Activated naive CD4-positive, alpha-beta T cell treated with anti-CD3 and anti-CD28 coated beads, Interleukin-2, amount 10 ng/mL, durations not matched to agents 7 days and 5 days (primary cell): ENCODE results near the gene POLR2F.
"Not testable (repeated sequence)": the region's sequence is repeated elsewhere in the genome, so short reads cannot be mapped to it uniquely, and the experiment has no call there.

Source experiments
- CTCF ChIA-PET: fragments of 350-600 bp; sonication (Branson Sonifier 250); formaldehyde crosslinking; loops from one replicate; lab custom pipeline; 2021; ENCODE audit warnings: antibody characterized with exemption; lab: Charles Lee
- DNase-seq: peaks from one replicate; pipeline ENCODE4 v3.0.0-alpha.2; 2020
- H3K27ac Mint-ChIP-seq: one replicate; pipeline ENCODE4 v1.8.0; 2021; ENCODE audit warnings: mild to moderate bottlenecking, moderate library complexity, mixed read lengths
- H3K27me3 Mint-ChIP-seq: one replicate; pipeline ENCODE4 v1.8.0; 2021; ENCODE audit warnings: mild to moderate bottlenecking, mixed read lengths
- H3K36me3 Mint-ChIP-seq: one replicate; pipeline ENCODE4 v1.8.0; 2021; ENCODE audit warnings: mixed read lengths
- H3K4me1 Mint-ChIP-seq: one replicate; pipeline ENCODE4 v1.8.0; 2021; ENCODE audit warnings: mixed read lengths
- H3K4me3 Mint-ChIP-seq: one replicate; pipeline ENCODE4 v1.8.0; 2021; ENCODE audit warnings: mild to moderate bottlenecking, moderate library complexity, mixed read lengths
- H3K9me3 Mint-ChIP-seq: one replicate; pipeline ENCODE4 v1.8.0; 2021; ENCODE audit warnings: mixed read lengths

The POLR2F gene

GRCh38 chr22:37972527-37972926, 19.0 kb downstream of the POLR2F start:
- H3K36me3 Mint-ChIP-seq = peaks cover 5% of the 10 kb centered on the region
- H3K27me3 Mint-ChIP-seq = no peaks in the 10 kb centered on the region
- no peaks in the 10 kb centered on the region for H3K4me1 Mint-ChIP-seq
- peak overlapping the region; percentile 35 for H3K27ac Mint-ChIP-seq
- H3K9me3 Mint-ChIP-seq = no peaks in the 10 kb centered on the region
- H3K4me3 Mint-ChIP-seq = no peak overlapping the region
- no peak for DNase-seq
- CTCF ChIA-PET = interaction anchor here (1.1 kb wide), 1 partner anchor 38 kb away, joined by 4 read pairs; no protein-coding TSS in a partner anchor

DNA sequence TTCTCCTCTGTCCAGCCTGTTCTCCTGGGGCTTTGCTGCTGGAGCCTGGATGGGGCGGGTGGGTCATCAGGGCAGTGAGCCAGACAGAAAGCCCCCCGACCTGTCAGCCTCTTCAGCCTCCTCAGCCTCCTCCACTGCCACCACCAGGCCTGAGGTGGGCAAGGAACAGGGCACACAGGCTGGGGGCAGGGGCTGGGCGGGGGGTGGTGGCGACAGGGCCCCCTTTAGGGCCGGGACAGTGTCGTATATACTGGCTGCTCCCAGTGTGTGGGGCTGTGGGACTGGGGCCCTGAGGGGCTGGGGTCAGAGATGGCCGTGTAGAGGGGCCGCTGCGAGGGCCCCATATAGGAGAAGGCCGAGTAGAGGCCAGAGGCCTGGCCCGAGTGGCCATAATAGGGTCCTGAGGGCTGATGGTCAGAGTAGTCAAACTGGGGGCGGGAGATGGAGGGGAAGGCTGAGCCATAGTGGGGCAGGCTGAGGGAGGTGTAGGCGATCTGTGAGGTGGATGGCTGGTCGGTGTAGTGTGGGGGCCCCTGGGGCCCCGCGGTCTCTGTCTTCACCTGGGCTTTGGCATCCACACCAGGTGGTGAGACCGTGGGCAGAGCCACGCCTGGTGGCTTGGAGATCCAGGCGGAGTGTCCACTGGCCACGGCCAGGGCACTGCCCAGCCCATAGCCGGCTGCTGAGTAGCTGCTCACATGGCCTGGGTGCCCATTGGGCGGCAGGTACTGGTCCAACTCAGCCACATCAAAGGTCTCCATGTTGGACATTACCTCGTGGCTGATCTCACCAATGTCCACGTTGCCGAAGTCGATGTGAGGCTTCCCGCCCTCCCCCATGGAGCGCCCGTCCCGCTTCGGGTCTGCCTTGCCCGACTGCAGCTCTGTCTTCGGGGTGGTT, 20.0 kb downstream of the POLR2F start:
- DNase-seq = no peak
- Mint-ChIP-seq H3K4me1 (no peaks in the 10 kb centered on the region), H3K27me3 (no peaks in the 10 kb centered on the region), H3K9me3 (no peaks in the 10 kb centered on the region), H3K4me3 (no peak overlapping the region), H3K27ac (no peak overlapping the region), H3K36me3 (peaks cover 5% of the 10 kb centered on the region)
- CTCF ChIA-PET = interaction anchor here (0.7 kb wide), 1 partner anchor 120 kb away, joined by 3 read pairs; no protein-coding TSS in a partner anchor

- H3K27me3 Mint-ChIP-seq = no peaks in the 10 kb centered on the region
- CTCF ChIA-PET = no interaction called here
- no peaks in the 10 kb centered on the region for H3K36me3 Mint-ChIP-seq
- H3K4me3 Mint-ChIP-seq = no peak overlapping the region
- H3K27ac Mint-ChIP-seq = no peak overlapping the region
- DNase-seq = no peak
- no peaks in the 10 kb centered on the region for H3K9me3 Mint-ChIP-seq
- no peaks in the 10 kb centered on the region for H3K4me1 Mint-ChIP-seq
Measured at GRCh38 chr22:37975153-37975552, 21.7 kb downstream of the POLR2F start.

DNA sequence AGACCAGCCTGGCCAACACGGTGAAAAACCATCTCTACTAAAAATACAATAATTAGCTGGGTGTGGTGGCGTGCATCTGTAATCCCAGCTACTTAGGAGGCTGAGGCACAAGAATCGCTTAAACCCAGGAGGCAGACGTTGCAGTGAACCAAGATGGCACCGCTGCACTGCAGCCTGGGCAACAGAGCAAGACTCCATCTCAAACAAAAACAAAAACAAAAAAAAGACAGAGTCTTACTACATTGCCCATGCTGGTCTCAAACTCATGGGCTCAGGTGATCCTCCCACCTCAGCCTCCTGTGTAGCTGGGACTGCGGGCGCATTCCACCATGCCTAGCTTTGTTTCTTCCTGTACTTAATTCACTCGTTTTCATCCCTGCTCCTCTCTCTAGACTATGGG, 22.5 kb downstream of the POLR2F start:
- DNase-seq, H3K27me3 Mint-ChIP-seq, CTCF ChIA-PET, H3K36me3 Mint-ChIP-seq, H3K9me3 Mint-ChIP-seq, H3K4me1 Mint-ChIP-seq, H3K4me3 Mint-ChIP-seq, H3K27ac Mint-ChIP-seq: not testable (repeated sequence)

DNA sequence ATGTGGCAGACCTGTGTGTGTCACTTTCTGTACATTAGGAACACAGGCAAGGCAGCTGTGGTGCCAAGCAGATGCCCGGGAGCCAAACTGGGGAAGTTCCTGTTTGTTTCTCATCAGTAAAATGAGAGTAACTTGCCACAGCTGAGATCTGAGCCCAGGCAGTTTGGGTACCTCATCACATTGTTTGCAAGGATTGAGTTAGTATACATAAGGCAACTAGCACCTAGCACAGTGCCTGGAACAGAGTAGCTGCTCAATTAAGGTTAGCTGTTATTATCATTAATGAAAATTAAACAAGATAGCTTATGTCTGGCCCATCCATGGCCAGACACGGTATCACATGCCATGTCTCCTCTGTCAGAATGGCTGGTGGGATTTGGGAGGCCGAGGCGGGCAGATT, 23.0 kb downstream of the POLR2F start:
- Mint-ChIP-seq H3K9me3 (no peaks in the 10 kb centered on the region), H3K4me3 (no peak overlapping the region), H3K36me3 (no peaks in the 10 kb centered on the region), H3K27me3 (no peaks in the 10 kb centered on the region), H3K27ac (no peak overlapping the region), H3K4me1 (no peaks in the 10 kb centered on the region)
- CTCF ChIA-PET = interaction anchor here (1.0 kb wide), 1 partner anchor 159 kb away, joined by 3 read pairs; no protein-coding TSS in a partner anchor
- no peak for DNase-seq

- CTCF ChIA-PET = no interaction called here
- no peak for DNase-seq
- Mint-ChIP-seq H3K27me3 (no peaks in the 10 kb centered on the region), H3K36me3 (no peaks in the 10 kb centered on the region), H3K4me3 (no peak overlapping the region), H3K4me1 (no peaks in the 10 kb centered on the region), H3K9me3 (no peaks in the 10 kb centered on the region), H3K27ac (no peak overlapping the region)
Measured at GRCh38 chr22:37979782-37980181, 26.3 kb downstream of the POLR2F start.

- no peaks in the 10 kb centered on the region for H3K4me1 Mint-ChIP-seq
- no peak for DNase-seq
- no peaks in the 10 kb centered on the region for H3K27me3 Mint-ChIP-seq
- H3K36me3 Mint-ChIP-seq = no peaks in the 10 kb centered on the region
- no peaks in the 10 kb centered on the region for H3K9me3 Mint-ChIP-seq
- H3K27ac Mint-ChIP-seq = no peak overlapping the region
- CTCF ChIA-PET = no interaction called here
- no peak overlapping the region for H3K4me3 Mint-ChIP-seq
Measured at GRCh38 chr22:37981282-37982011, 27.9 kb downstream of the POLR2F start.

DNA sequence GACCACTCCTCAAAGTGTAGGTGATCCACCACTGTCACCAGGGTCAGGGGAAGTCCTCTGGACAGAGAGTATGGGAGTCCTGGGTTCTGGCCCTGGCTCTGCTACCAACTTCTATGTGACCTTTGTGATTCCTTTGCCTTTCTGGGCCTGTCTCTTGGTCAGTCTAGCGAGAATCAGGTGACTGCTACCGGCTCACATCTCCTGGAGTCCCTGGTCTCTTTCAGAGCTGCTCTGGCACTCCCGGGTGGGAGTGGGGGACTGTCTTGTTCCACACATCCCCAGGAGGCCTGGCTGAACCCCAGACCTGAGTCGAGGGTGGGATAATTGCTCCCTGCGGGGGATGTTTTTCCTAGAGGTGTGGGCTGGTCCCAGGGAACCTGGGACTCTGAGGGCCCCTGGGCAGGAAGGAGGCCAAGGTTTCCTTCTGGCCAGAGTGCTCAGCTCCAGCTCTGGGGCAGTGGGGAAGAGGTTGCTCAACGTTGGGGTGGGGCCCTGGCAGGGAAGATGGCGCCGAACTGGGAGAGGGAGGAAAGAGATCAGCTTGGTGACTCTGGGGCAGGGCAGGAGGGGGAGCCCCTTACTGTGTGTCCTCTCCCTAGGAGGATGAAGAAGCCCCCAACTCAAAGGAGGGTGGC, 28.8 kb downstream of the POLR2F start:
- CTCF ChIA-PET = no interaction called here

GRCh38 chr22:37982938-37983859, 29.7 kb downstream of the POLR2F start:
- H3K4me3 Mint-ChIP-seq = no peak overlapping the region
- CTCF ChIA-PET = no interaction called here

More for the DNA sequence above, 28.8 kb downstream of the POLR2F start:
- H3K27ac Mint-ChIP-seq = no peak overlapping the region
- DNase-seq = no peak
- no peaks in the 10 kb centered on the region for H3K27me3 Mint-ChIP-seq
- H3K36me3 Mint-ChIP-seq = no peaks in the 10 kb centered on the region
- H3K4me3 Mint-ChIP-seq = no peak overlapping the region
- no peaks in the 10 kb centered on the region for H3K4me1 Mint-ChIP-seq
- no peaks in the 10 kb centered on the region for H3K9me3 Mint-ChIP-seq

GRCh38 chr22:37983860-37984791, 30.6 kb downstream of the POLR2F start, which contains the start of gene SOX10:
Gene SOX10, minus strand, starts transcription at chr22:37984555. Its CDS starts 771 bp downstream, at chr22:37983784.
- no peak within 1 kb of the TSS for H3K27ac Mint-ChIP-seq
- no peak within 1 kb of the TSS for H3K4me3 Mint-ChIP-seq
- CTCF ChIA-PET = no interaction called here
- no peaks in the 10 kb centered on the region for H3K36me3 Mint-ChIP-seq
- no peaks in the 10 kb centered on the region for H3K4me1 Mint-ChIP-seq
- H3K27me3 Mint-ChIP-seq = no peaks in the 10 kb centered on the region
- H3K9me3 Mint-ChIP-seq = no peaks in the 10 kb centered on the region
- no peak for DNase-seq

More at GRCh38 chr22:37982938-37983859, 29.7 kb downstream of the POLR2F start:
- Mint-ChIP-seq H3K4me1 (no peaks in the 10 kb centered on the region), H3K36me3 (no peaks in the 10 kb centered on the region), H3K27me3 (no peaks in the 10 kb centered on the region), H3K27ac (no peak overlapping the region), H3K9me3 (no peaks in the 10 kb centered on the region)
- no peak for DNase-seq

GRCh38 chr22:37985050-37985585, 31.6 kb downstream of the POLR2F start:
- no peak for DNase-seq
- no peaks in the 10 kb centered on the region for H3K36me3 Mint-ChIP-seq
- H3K9me3 Mint-ChIP-seq = no peaks in the 10 kb centered on the region
- CTCF ChIA-PET = no interaction called here
- H3K27ac Mint-ChIP-seq = no peak overlapping the region
- no peak overlapping the region for H3K4me3 Mint-ChIP-seq
- H3K27me3 Mint-ChIP-seq = no peaks in the 10 kb centered on the region
- no peaks in the 10 kb centered on the region for H3K4me1 Mint-ChIP-seq

DNA sequence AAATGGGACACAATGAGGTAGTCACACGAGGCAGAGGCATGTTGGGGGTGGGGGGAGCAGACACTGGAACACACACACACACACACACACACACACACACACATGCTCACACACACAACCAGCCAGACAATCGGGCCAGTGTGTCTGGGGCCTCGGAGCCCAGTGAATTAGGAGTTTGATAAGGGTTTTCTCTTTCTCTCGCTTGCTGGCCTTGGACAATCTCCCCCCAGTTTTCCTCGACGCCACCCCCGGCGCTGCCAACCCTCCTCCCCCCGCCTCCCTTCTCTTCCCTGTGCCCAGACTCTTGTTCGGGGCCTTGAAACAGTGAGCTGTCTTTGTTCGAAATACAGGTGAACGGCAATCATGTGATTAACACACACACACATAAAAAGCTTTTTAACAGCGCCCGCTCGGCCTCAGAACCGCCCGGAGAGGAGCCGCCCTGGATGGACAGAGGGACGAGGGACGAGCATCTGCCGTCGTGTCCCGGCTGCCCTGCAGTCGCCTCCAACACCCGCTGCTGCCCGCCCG, 32.3 kb downstream of the POLR2F start:
- H3K9me3 Mint-ChIP-seq = no peaks in the 10 kb centered on the region

More for the DNA sequence above, 32.3 kb downstream of the POLR2F start:
- DNase-seq = no peak
- Mint-ChIP-seq H3K27ac (no peak overlapping the region), H3K4me1 (no peaks in the 10 kb centered on the region), H3K36me3 (no peaks in the 10 kb centered on the region), H3K4me3 (no peak overlapping the region), H3K27me3 (no peaks in the 10 kb centered on the region)
- CTCF ChIA-PET = no interaction called here
